WERI-Rb-1 (cell line): ENCODE results near the gene SERPINA5.

ENCODE experiments used
- DNase-seq: peaks from one replicate; pipeline ENCODE4 v3.0.0-alpha.2; 2020
- H3K27ac ChIP-seq: fragments of 250-450 bp; sonication (Bioruptor Pico); 2 replicates; pipeline ENCODE4 v1.5.1; 2020; ENCODE audit warnings: mild to moderate bottlenecking, moderate library complexity
- H3K27me3 ChIP-seq: fragments of 250-450 bp; sonication (Bioruptor Pico); 2 replicates; pipeline ENCODE4 v1.5.1; 2021; ENCODE audit warnings: mild to moderate bottlenecking, low read depth, moderate library complexity; ENCODE audit not compliant: insufficient read depth, severe bottlenecking
- H3K36me3 ChIP-seq: fragments of 250-450 bp; sonication (Bioruptor Pico); 2 replicates; pipeline ENCODE4 v1.5.1; 2020; ENCODE audit warnings: mild to moderate bottlenecking, moderate library complexity
- H3K4me3 ChIP-seq: 2 replicates; pipeline ENCODE4 v1.5.1; 2011; ENCODE audit warnings: low read depth, mild to moderate bottlenecking, control low read depth, low read length
- H3K9me3 ChIP-seq: fragments of 250-450 bp; sonication (Bioruptor Pico); 2 replicates; pipeline ENCODE4 v1.5.1; 2021; ENCODE audit warnings: mild to moderate bottlenecking, moderate library complexity; ENCODE audit not compliant: severe bottlenecking
- CTCF ChIP-seq: IDR thresholded peaks from 2 replicates; pipeline ENCODE4 v1.5.1; 2011; ENCODE audit warnings: low read depth, mild to moderate bottlenecking, control low read depth, inconsistent platforms, low read length

Gene SERPINA5

GRCh38 chr14:94640721-94641631, 59.8 kb downstream of the SERPINA5 start:
- TF ChIP-seq CTCF = no peak
- no peaks in the 10 kb centered on the region for H3K36me3 ChIP-seq
- peaks cover 2% of the 10 kb centered on the region for H3K27me3 ChIP-seq
- H3K4me3 ChIP-seq = no peak overlapping the region
- H3K9me3 ChIP-seq = no peaks in the 10 kb centered on the region
- DNase-seq = no peak
- H3K27ac ChIP-seq = no peak overlapping the region

- DNase-seq = no peak
Observed at GRCh38 chr14:94641632-94641955, 60.4 kb downstream of the SERPINA5 start.

More at GRCh38 chr14:94641632-94641955, 60.4 kb downstream of the SERPINA5 start:
- Histone ChIP-seq H3K4me3 (no peak overlapping the region), H3K27me3 (peaks cover 2% of the 10 kb centered on the region), H3K9me3 (no peaks in the 10 kb centered on the region), H3K27ac (no peak overlapping the region), H3K36me3 (no peaks in the 10 kb centered on the region)
- no peak for TF ChIP-seq CTCF
